Measurements from ENCODE around the gene MTCL3.

DNA sequence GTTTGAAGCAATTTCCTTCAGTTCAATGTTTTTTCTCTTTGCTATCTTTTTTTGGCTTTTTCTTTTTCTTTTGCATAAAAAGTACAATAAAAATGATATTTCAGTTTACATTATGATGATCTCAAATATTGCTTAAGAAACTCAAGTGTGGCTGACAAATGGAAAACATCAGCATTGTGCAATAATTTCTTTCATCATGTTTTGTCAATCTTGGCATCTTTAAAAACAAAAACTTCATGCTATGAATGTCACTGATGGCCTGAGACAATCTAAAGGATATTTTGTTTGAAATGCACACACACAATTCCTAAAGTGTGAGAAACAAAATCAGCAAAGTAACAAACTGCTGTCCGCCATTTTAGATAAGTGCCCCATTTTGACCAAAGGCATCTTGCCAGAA lies 13.9 kb upstream of the MTCL3 start:
- TF ChIP-seq, protein P1, sequence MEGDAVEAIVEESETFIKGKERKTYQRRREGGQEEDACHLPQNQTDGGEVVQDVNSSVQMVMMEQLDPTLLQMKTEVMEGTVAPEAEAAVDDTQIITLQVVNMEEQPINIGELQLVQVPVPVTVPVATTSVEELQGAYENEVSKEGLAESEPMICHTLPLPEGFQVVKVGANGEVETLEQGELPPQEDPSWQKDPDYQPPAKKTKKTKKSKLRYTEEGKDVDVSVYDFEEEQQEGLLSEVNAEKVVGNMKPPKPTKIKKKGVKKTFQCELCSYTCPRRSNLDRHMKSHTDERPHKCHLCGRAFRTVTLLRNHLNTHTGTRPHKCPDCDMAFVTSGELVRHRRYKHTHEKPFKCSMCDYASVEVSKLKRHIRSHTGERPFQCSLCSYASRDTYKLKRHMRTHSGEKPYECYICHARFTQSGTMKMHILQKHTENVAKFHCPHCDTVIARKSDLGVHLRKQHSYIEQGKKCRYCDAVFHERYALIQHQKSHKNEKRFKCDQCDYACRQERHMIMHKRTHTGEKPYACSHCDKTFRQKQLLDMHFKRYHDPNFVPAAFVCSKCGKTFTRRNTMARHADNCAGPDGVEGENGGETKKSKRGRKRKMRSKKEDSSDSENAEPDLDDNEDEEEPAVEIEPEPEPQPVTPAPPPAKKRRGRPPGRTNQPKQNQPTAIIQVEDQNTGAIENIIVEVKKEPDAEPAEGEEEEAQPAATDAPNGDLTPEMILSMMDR (IDR thresholded peaks at IDR 0.05) = no peak
- TF ChIP-seq POLR2A (IDR thresholded peaks at IDR 0.05) = no peak

Measured in breast epithelium (tissue), 3 donors.